Large intestine (tissue), 3 donors: ENCODE data around the gene NTF3. TPM values are rescaled to one million over a fixed set of nuclear protein-coding genes. Genes with fewer than 3 reads are reported as not detected.

Experiments
- DNase-seq, 2 donors: peaks; one replicate each; pipeline versions ENCODE4 v3.0.0 to v3.0.0-alpha.2; 2013
- H3K27ac ChIP-seq: one replicate; pipeline ENCODE4 v1.5.1; 2013; ENCODE audit warnings: low read length
- H3K27me3 ChIP-seq: 2 replicates; pipeline ENCODE4 v1.6.1; 2013; ENCODE audit warnings: low read length; ENCODE audit not compliant: control insufficient read depth, insufficient read depth
- H3K36me3 ChIP-seq: 2 replicates; pipeline ENCODE4 v1.6.1; 2013; ENCODE audit warnings: low read length; ENCODE audit not compliant: control insufficient read depth, insufficient read depth
- H3K4me1 ChIP-seq: one replicate; pipeline ENCODE4 v1.6.1; 2013; ENCODE audit warnings: low read length; ENCODE audit not compliant: control insufficient read depth, insufficient read depth
- H3K4me3 ChIP-seq: one replicate; pipeline ENCODE4 v1.5.1; 2013; ENCODE audit warnings: low read length
- H3K9me3 ChIP-seq: one replicate; pipeline ENCODE4 v1.6.1; 2013; ENCODE audit warnings: mild to moderate bottlenecking, low read depth, low read length, moderate library complexity; ENCODE audit not compliant: control insufficient read depth
- WGBS: methylation state at CpG from one replicate; pipeline ENCODE4 v1.1.5; 2013; ENCODE audit warnings: low lambda C conversion rate; ENCODE audit not compliant: insufficient coverage; 5-methylcytosine and 5-hydroxymethylcytosine counted together
- polyA plus RNA-seq: library from polyadenylated mRNA; unstranded; fragments of 120-200 nt; gene quantifications from one replicate; pipeline ENCODE4 v1.2.1, GENCODE V29; 2013

The NTF3 gene
- polyA plus RNA-seq, 1 donor = 2.1 TPM

DNA sequence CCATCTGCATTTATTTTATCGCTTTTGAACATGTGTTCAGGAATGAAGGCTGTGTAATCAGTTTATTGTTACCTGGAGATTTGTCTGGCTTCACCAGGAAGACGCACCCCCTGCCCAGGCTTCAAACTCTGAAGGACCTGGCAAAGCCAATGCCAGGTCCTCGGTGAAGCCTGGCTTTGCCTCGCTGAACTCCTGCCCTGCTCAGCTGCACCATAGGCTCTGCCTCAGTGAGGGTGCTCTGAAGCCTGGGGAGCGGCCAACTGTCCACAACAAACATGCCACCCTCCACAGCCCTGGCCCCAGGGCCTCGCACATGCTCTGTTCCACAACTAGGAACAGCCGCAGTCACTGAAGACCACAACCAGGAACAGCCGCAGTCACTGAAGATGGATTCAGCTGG lies 66.9 kb downstream of the NTF3 start:
- Histone ChIP-seq H3K4me3 (no peak overlapping the region), H3K4me1 (peaks cover 63% of the 10 kb centered on the region), H3K27ac (no peak overlapping the region), H3K36me3 (no peaks in the 10 kb centered on the region), H3K9me3 (no peaks in the 10 kb centered on the region), H3K27me3 (peaks cover 2% of the 10 kb centered on the region)
- WGBS = 100% methylated on average over 1 of the region's 8 CpGs
- no peak for DNase-seq

GRCh38 chr12:5499566-5500330 lies 67.8 kb downstream of the NTF3 start:
- Histone ChIP-seq H3K4me1 (peaks cover 71% of the 10 kb centered on the region), H3K27ac (peak overlapping the region; percentile 45), H3K9me3 (no peaks in the 10 kb centered on the region), H3K27me3 (no peaks in the 10 kb centered on the region), H3K4me3 (no peak overlapping the region), H3K36me3 (no peaks in the 10 kb centered on the region)
- peak in 1 of 2 donors; percentile 98 for DNase-seq
- WGBS = no CpG with 5 or more reads among the region's 9 CpGs

GRCh38 chr12:5500331-5500659 lies 68.4 kb downstream of the NTF3 start:
- Histone ChIP-seq H3K4me3 (no peak overlapping the region), H3K9me3 (no peaks in the 10 kb centered on the region), H3K36me3 (no peaks in the 10 kb centered on the region), H3K27me3 (no peaks in the 10 kb centered on the region), H3K4me1 (peaks cover 71% of the 10 kb centered on the region), H3K27ac (peak overlapping the region; percentile 45)
- DNase-seq = peak in 1 of 2 donors; percentile 93
- WGBS = no CpG with 5 or more reads among the region's 7 CpGs

- WGBS = no CpG with 5 or more reads among the region's 6 CpGs
- peak; percentile 82 to 92 for DNase-seq
- no peaks in the 10 kb centered on the region for H3K9me3 ChIP-seq
Observed at GRCh38 chr12:5503774-5504173, 71.9 kb downstream of the NTF3 start.

DNA sequence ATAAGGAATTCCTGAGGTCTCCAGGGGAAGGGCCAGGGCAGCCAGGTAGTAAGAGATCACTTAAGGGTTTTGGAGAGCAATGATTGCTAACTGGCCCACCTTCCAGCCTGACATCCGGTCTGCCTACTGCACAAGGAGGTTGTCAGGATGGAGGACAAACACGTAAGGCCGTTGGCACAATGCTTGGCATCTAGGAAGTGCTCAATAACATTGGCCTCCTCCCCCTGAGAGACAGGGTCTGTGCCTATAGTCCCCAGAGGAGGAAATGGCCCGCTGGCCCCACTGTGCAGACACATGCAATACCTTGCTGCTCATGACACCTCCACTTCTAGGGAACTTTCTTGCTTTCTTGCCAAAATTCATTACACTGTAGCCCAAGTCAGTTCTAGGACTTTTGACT lies 73.2 kb downstream of the NTF3 start:
- Histone ChIP-seq H3K27me3 (no peaks in the 10 kb centered on the region), H3K9me3 (no peaks in the 10 kb centered on the region), H3K4me3 (no peak overlapping the region), H3K27ac (no peak overlapping the region), H3K4me1 (peaks cover 31% of the 10 kb centered on the region), H3K36me3 (no peaks in the 10 kb centered on the region)
- WGBS = no CpG with 5 or more reads among the region's 4 CpGs
- DNase-seq = no peak

More at GRCh38 chr12:5503774-5504173, 71.9 kb downstream of the NTF3 start:
- H3K27ac ChIP-seq = peak overlapping the region; percentile 11
- H3K36me3 ChIP-seq = no peaks in the 10 kb centered on the region
- H3K27me3 ChIP-seq = no peaks in the 10 kb centered on the region
- peaks cover 43% of the 10 kb centered on the region for H3K4me1 ChIP-seq
- no peak overlapping the region for H3K4me3 ChIP-seq

DNA sequence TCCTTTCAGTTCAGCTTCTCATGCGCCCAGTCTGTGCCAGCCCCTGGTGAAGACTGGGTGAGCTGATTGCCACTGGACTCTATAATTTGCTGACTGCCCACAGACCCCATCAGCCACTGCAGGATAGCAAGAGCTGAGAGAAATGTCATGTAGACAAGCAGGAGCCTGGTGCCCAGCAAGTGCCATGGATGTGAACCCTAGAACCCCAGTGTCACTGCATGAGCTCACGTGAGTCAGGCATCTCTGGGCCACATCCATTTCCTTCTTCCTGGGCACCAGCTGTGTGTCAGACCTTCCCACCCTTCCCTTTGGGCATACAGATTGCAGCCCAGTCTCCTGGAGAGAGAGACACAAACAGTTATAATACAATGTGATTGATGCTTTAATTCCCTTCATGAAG lies 73.8 kb downstream of the NTF3 start:
- Histone ChIP-seq H3K4me3 (no peak overlapping the region), H3K27ac (no peak overlapping the region), H3K4me1 (peaks cover 25% of the 10 kb centered on the region), H3K9me3 (no peaks in the 10 kb centered on the region), H3K27me3 (no peaks in the 10 kb centered on the region), H3K36me3 (no peaks in the 10 kb centered on the region)
- DNase-seq = no peak
- WGBS = no CpG with 5 or more reads among the region's 2 CpGs

- no peaks in the 10 kb centered on the region for H3K9me3 ChIP-seq
- H3K27me3 ChIP-seq = no peaks in the 10 kb centered on the region
- peaks cover 20% of the 10 kb centered on the region for H3K4me1 ChIP-seq
- WGBS = 83% methylated on average over 1 of the region's 4 CpGs
- H3K36me3 ChIP-seq = no peaks in the 10 kb centered on the region
- H3K4me3 ChIP-seq = no peak overlapping the region
- DNase-seq = no peak
- no peak overlapping the region for H3K27ac ChIP-seq
Observed at GRCh38 chr12:5506295-5506694, 74.4 kb downstream of the NTF3 start.

DNA sequence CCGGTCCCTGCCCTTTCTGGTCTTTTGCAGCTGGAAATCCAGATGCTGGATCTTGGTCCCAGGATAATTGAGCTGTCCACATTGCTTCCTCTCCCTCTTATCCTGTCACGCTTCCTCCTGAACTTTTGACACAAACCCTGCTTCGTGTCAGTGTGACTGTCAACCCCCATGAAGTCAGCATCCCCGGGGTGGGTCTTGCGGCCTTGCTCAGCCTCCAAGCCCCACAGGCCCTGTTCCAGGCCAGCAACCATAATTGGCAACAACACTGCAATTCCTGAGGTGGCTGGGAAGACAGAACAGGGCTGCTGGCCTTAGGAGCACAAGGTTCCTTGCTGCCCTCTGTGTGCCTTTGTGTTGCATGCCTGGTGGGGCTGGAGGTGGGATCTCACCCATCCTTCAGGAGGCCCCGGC lies 74.9 kb downstream of the NTF3 start:
- no peaks in the 10 kb centered on the region for H3K9me3 ChIP-seq

GRCh38 chr12:5507401-5507935 lies 75.6 kb downstream of the NTF3 start:
- Histone ChIP-seq H3K27ac (no peak overlapping the region), H3K27me3 (peaks cover 5% of the 10 kb centered on the region), H3K9me3 (no peaks in the 10 kb centered on the region), H3K4me1 (peaks cover 19% of the 10 kb centered on the region), H3K4me3 (no peak overlapping the region), H3K36me3 (no peaks in the 10 kb centered on the region)
- DNase-seq = no peak
- WGBS = 100% methylated on average over 1 of the region's 8 CpGs

More for the DNA sequence above, 74.9 kb downstream of the NTF3 start:
- WGBS = no CpG with 5 or more reads among the region's 6 CpGs
- H3K27me3 ChIP-seq = peaks cover 3% of the 10 kb centered on the region
- DNase-seq = peak in 1 of 2 donors; percentile 26
- peaks cover 20% of the 10 kb centered on the region for H3K4me1 ChIP-seq
- H3K27ac ChIP-seq = no peak overlapping the region
- H3K4me3 ChIP-seq = no peak overlapping the region
- H3K36me3 ChIP-seq = no peaks in the 10 kb centered on the region

DNA sequence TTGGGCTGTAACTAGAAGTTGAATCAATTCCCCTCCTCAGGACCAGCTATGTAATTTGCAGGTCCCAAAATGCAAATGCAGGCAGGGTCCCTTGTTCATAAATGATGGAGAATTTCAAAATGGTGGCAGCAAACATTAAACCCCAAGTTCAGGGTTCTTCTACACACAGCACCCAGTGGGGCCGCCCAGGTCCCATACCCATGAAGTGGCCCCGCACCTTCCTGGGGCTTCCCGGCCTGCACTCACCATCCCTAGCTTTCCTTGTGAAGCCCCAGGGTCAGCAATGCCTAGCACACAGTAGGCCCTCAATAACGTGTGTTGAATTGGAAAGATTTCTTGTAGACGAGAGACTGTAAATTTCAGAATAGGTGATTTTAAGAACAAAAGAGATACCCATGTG lies 76.0 kb downstream of the NTF3 start:
- Histone ChIP-seq H3K27me3 (peaks cover 5% of the 10 kb centered on the region), H3K27ac (no peak overlapping the region), H3K4me1 (peaks cover 14% of the 10 kb centered on the region), H3K9me3 (no peaks in the 10 kb centered on the region), H3K36me3 (no peaks in the 10 kb centered on the region), H3K4me3 (no peak overlapping the region)
- no peak for DNase-seq
- no CpG with 5 or more reads among the region's 5 CpGs for WGBS

DNA sequence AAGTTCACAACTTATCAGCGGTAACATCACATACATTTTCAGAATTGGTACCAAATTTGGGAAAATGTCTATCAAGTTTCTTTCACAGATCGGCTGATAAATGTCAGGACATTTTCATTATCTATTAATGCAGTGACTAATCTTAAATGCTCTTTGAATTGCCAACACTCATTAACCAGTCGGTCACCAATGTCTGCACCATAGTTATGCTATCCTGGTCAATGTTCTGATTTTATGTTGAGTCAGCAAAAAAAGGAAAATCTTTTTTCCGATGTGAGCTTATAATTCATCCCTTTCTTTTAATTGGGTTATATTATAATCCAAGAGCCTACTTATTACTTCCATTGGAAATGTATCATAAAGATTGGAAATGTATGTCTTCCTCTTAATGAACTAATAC lies 77.2 kb downstream of the NTF3 start:
- DNase-seq = no peak
- Histone ChIP-seq H3K4me1 (peaks cover 5% of the 10 kb centered on the region), H3K27ac (no peak overlapping the region), H3K4me3 (no peak overlapping the region), H3K36me3 (no peaks in the 10 kb centered on the region), H3K27me3 (peaks cover 5% of the 10 kb centered on the region), H3K9me3 (no peaks in the 10 kb centered on the region)
- WGBS = 100% methylated on average over 2 of the region's 4 CpGs
